ENCODE results near the gene MRPL12.
A peak's percentile ranks its signal among the peaks of the same experiment; 100 is the strongest.

Gene MRPL12

DNA sequence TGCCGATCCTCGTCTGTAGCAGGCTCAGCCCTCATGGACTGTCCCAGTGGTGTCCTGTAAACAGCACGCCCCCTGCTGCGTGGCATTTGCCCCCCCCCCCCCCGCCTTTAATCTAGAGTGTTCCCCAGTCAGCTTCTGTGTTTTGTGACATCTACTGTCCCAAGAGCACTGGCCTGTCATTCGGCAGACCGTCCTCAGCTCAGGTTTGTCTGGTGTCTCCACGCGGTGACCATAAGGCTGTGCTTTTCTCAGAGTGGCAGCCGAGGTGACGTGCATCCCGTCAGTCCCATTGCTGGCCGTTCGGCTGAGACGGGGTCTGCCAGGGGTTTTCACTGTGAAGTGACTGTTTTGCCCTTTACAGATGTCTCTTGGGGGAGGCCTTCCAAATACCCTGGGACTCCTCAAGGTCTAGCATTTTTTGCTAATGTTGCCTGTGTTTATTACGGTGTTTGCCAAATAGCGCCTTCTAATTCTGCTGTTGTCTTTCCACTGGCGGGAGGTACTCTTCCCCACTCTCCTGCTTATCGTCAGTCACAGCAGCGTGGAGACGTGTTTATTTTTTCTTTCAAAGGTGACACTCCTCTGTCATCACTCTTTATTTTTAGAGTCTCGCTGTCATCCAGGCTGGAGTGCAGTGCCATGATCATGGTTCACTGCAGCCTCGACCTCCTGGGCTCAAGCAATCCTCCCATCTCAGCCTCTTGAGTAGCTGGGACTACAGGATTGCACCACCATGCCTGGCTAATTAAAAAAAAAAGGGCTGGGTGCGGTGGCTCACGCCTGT is 5.7 kb upstream of the MRPL12 start:
- H2BK5ac ChIP-seq (ENCODE audit: low read depth, low read length, poor library complexity): no peak overlapping the region
- no peaks in the 10 kb centered on the region for H3K27me3 ChIP-seq (ENCODE audit: insufficient read depth, low read length)
- no peak overlapping the region for H4K91ac ChIP-seq (ENCODE audit: low read depth, low read length)
- no peak overlapping the region for H2AK5ac ChIP-seq (ENCODE audit: low read length)
- no peak overlapping the region for H3K4me3 ChIP-seq (ENCODE audit: low read depth, low read length)
- H3K4ac ChIP-seq (ENCODE audit: low read depth, low read length): no peak overlapping the region
- H3K14ac ChIP-seq (ENCODE audit: low read length): no peak overlapping the region
- H2BK120ac ChIP-seq (ENCODE audit: insufficient read depth, low read length, poor library complexity): no peak overlapping the region
- no peak overlapping the region for H3K23ac ChIP-seq (ENCODE audit: low read length)
- no CpG with 5 or more reads among the region's 25 CpGs for WGBS (ENCODE audit: extremely low coverage, insufficient coverage, insufficient read length)
- H3K9me3 ChIP-seq (ENCODE audit: insufficient read depth, low read depth, low read length): no peaks in the 10 kb centered on the region
- no peak for DNase-seq
- peaks cover 7 to 9% of the 10 kb centered on the region in 2 experiments for H3K4me1 ChIP-seq (ENCODE audit: control insufficient read depth in 1 of 2, insufficient read depth in 2 of 2, low read length in 2 of 2)
- H3K9ac ChIP-seq (ENCODE audit: low read length): no peak overlapping the region
- H3K36me3 ChIP-seq (ENCODE audit: control insufficient read depth in 1 of 2, insufficient read depth in 2 of 2, low read length in 2 of 2): peaks cover 79 to 84% of the 10 kb centered on the region in 2 experiments
- no peak overlapping the region for H2AFZ ChIP-seq (ENCODE audit: insufficient read depth, low read length, poor library complexity)
- no peak overlapping the region for H4K8ac ChIP-seq (ENCODE audit: low read depth, low read length)
- H3K18ac ChIP-seq (ENCODE audit: low read length): no peak overlapping the region
- H3K79me1 ChIP-seq (ENCODE audit: low read length): peaks cover under 1% of the 10 kb centered on the region
- no peak overlapping the region for H2BK12ac ChIP-seq (ENCODE audit: low read length)
- no peak overlapping the region for H3K4me2 ChIP-seq (ENCODE audit: low read length)
- no peak overlapping the region for H3K27ac ChIP-seq (ENCODE audit: low read depth, low read length)
- H3K79me2 ChIP-seq (ENCODE audit: control insufficient read depth, insufficient read depth, low read length, poor library complexity): peaks cover 4% of the 10 kb centered on the region
- H4K12ac ChIP-seq (ENCODE audit: low read depth, low read length): no peak overlapping the region

DNA sequence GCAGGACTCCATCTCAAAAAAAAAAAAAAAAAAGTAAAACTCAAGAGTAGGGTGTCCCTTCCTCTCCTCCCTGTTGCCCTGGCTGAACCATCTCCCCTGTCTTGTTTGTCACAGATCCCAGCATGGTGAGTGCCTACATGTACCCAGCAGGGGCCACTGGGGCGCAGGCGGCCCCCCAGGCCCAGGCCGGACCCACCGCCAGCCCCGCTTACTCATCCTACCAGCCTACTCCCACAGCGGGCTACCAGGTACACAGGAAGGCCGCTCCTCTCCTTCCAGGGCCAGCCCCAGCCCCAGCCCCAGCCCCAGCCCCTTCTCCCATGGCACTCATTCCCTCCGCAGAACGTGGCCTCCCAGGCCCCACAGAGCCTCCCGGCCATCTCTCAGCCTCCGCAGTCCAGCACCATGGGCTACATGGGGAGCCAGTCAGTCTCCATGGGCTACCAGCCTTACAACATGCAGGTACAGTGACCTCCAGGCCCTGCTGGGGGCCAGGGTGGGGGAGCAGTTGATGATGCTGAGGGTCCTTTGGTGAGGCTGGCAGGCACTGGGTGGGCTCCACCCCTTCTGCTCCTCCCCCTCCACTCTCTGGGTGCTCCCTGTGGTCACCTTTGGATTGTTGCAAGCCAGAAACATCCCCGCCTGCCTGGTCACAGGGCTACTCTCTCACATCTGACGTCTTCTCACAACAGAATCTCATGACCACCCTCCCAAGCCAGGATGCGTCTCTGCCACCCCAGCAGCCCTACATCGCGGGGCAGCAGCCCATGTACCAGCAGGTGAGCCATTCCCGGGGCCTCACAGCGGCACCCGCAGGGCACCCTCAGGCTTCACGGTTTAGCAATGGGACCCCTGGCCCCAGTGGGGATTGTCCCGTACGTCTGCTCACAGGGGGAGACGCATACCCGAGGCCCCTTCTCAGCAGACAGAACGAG is 2.5 kb upstream of the MRPL12 start:
- no peak overlapping the region for H4K8ac ChIP-seq (ENCODE audit: low read depth, low read length)
- DNase-seq: no peak
- H3K18ac ChIP-seq (ENCODE audit: low read length): no peak overlapping the region
- WGBS (ENCODE audit: extremely low coverage, insufficient coverage, insufficient read length): no CpG with 5 or more reads among the region's 25 CpGs
- H3K9ac ChIP-seq (ENCODE audit: low read length): no peak overlapping the region
- no peaks in the 10 kb centered on the region for H3K27me3 ChIP-seq (ENCODE audit: insufficient read depth, low read length)
- no peak overlapping the region for H4K12ac ChIP-seq (ENCODE audit: low read depth, low read length)
- H3K4me2 ChIP-seq (ENCODE audit: low read length): no peak overlapping the region
- peaks cover 15 to 16% of the 10 kb centered on the region in 2 experiments for H3K4me1 ChIP-seq (ENCODE audit: control insufficient read depth in 1 of 2, insufficient read depth in 2 of 2, low read length in 2 of 2)
- H2BK12ac ChIP-seq (ENCODE audit: low read length): no peak overlapping the region
- H3K14ac ChIP-seq (ENCODE audit: low read length): no peak overlapping the region
- no peaks in the 10 kb centered on the region for H3K9me3 ChIP-seq (ENCODE audit: insufficient read depth, low read depth, low read length)
- no peak overlapping the region for H3K4ac ChIP-seq (ENCODE audit: low read depth, low read length)
- H4K91ac ChIP-seq (ENCODE audit: low read depth, low read length): no peak overlapping the region
- H3K79me1 ChIP-seq (ENCODE audit: low read length): peaks cover 12% of the 10 kb centered on the region
- no peak overlapping the region for H2AK5ac ChIP-seq (ENCODE audit: low read length)
- no peak overlapping the region for H3K23ac ChIP-seq (ENCODE audit: low read length)
- H3K4me3 ChIP-seq (ENCODE audit: low read depth, low read length): no peak overlapping the region
- H2AFZ ChIP-seq (ENCODE audit: insufficient read depth, low read length, poor library complexity): no peak overlapping the region
- H3K27ac ChIP-seq (ENCODE audit: low read depth, low read length): no peak overlapping the region
- peaks cover 18% of the 10 kb centered on the region for H3K79me2 ChIP-seq (ENCODE audit: control insufficient read depth, insufficient read depth, low read length, poor library complexity)
- no peak overlapping the region for H2BK120ac ChIP-seq (ENCODE audit: insufficient read depth, low read length, poor library complexity)
- no peak overlapping the region for H2BK5ac ChIP-seq (ENCODE audit: low read depth, low read length, poor library complexity)
- H3K36me3 ChIP-seq (ENCODE audit: control insufficient read depth in 1 of 2, insufficient read depth in 2 of 2, low read length in 2 of 2): peaks cover 61% of the 10 kb centered on the region in 2 experiments

DNA sequence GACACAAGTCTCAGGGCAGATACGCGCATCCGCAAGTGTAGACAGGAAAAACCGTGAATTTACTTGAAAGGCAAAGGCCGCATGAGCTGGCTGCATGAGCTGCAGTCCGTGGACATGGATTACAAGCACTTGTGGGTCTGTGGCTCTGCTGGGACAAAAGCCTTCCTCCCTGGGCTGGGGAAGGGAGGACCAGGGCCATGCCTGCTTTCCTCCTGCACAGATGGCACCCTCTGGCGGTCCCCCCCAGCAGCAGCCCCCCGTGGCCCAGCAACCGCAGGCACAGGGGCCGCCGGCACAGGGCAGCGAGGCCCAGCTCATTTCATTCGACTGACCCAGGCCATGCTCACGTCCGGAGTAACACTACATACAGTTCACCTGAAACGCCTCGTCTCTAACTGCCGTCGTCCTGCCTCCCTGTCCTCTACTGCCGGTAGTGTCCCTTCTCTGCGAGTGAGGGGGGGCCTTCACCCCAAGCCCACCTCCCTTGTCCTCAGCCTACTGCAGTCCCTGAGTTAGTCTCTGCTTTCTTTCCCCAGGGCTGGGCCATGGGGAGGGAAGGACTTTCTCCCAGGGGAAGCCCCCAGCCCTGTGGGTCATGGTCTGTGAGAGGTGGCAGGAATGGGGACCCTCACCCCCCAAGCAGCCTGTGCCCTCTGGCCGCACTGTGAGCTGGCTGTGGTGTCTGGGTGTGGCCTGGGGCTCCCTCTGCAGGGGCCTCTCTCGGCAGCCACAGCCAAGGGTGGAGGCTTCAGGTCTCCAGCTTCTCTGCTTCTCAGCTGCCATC is 1.7 kb upstream of the MRPL12 start:
- Histone ChIP-seq H2AFZ (ENCODE audit: insufficient read depth, low read length, poor library complexity) (no peak overlapping the region), H3K79me2 (ENCODE audit: control insufficient read depth, insufficient read depth, low read length, poor library complexity) (peaks cover 18% of the 10 kb centered on the region), H2BK12ac (ENCODE audit: low read length) (no peak overlapping the region), H4K8ac (ENCODE audit: low read depth, low read length) (no peak overlapping the region), H3K4me2 (ENCODE audit: low read length) (peak overlapping the region; percentile 74), H3K27ac (ENCODE audit: low read depth, low read length) (no peak overlapping the region), H3K36me3 (ENCODE audit: control insufficient read depth in 1 of 2, insufficient read depth in 2 of 2, low read length in 2 of 2) (peaks cover 60 to 61% of the 10 kb centered on the region in 2 experiments), H2AK5ac (ENCODE audit: low read length) (no peak overlapping the region), H3K23ac (ENCODE audit: low read length) (no peak overlapping the region), H3K4me1 (ENCODE audit: control insufficient read depth in 1 of 2, insufficient read depth in 2 of 2, low read length in 2 of 2) (peaks cover 15 to 16% of the 10 kb centered on the region in 2 experiments), H3K27me3 (ENCODE audit: insufficient read depth, low read length) (no peaks in the 10 kb centered on the region), H3K18ac (ENCODE audit: low read length) (no peak overlapping the region), H3K9ac (ENCODE audit: low read length) (no peak overlapping the region), H4K91ac (ENCODE audit: low read depth, low read length) (no peak overlapping the region), H3K9me3 (ENCODE audit: insufficient read depth, low read depth, low read length) (no peaks in the 10 kb centered on the region), H3K4me3 (ENCODE audit: low read depth, low read length) (no peak overlapping the region), H2BK5ac (ENCODE audit: low read depth, low read length, poor library complexity) (no peak overlapping the region), H3K79me1 (ENCODE audit: low read length) (peaks cover 12% of the 10 kb centered on the region), H3K14ac (ENCODE audit: low read length) (no peak overlapping the region), H4K12ac (ENCODE audit: low read depth, low read length) (no peak overlapping the region), H3K4ac (ENCODE audit: low read depth, low read length) (peak overlapping the region; percentile 41), H2BK120ac (ENCODE audit: insufficient read depth, low read length, poor library complexity) (no peak overlapping the region)
- no peak for DNase-seq
- WGBS (ENCODE audit: extremely low coverage, insufficient coverage, insufficient read length): no CpG with 5 or more reads among the region's 23 CpGs

Data from trophoblast cell (in vitro differentiated cells and primary cell).